ENCODE results near the gene DLK2. TPM values are rescaled to one million over a fixed set of nuclear protein-coding genes. Genes with fewer than 3 reads are reported as not detected.

Gene DLK2
- total and polyA plus RNA-seq, 2 of the 13 experiments (the other 11 are each of a cell fraction or from before 2014, with no cell fraction given) = 1.2 to 3.8 TPM

GRCh38 chr6:43460032-43460431, 4.7 kb upstream of the DLK2 start:
- WGBS (ENCODE audit: low lambda C conversion rate) = 44% methylated on average over 3 of the region's 4 CpGs
- no peak overlapping the region for H3K27ac ChIP-seq (ENCODE audit: extremely low read length, insufficient read depth, low read length)
- no peak for FAIRE-seq
- ChIA-PET POLR2A (interaction anchor here (0.8 to 1.9 kb wide), 3 partner anchors 18 to 37 kb away, joined by 3 to 5 read pairs (median 4); partner anchors contain the start of gene TJAP1), CTCF (ENCODE audit: low intra/inter-chr PET ratio, low total read pairs) (no interaction called here)
- H2AFZ ChIP-seq (ENCODE audit: low read length) = no peak overlapping the region
- H3K9ac ChIP-seq (ENCODE audit: insufficient read depth, low read depth, low read length) = no peak overlapping the region
- no peak for ATAC-seq
- H3K36me3 ChIP-seq (replicated peaks in 1 of 2; ENCODE audit: control insufficient read depth in 1 of 2, insufficient read depth in 2 of 2, low read length in 2 of 2) = no peaks in the 10 kb centered on the region
- peaks cover 20% of the 10 kb centered on the region for H3K4me1 ChIP-seq (ENCODE audit: insufficient read depth, low read length)
- peaks cover 0 to 5% of the 10 kb centered on the region in 2 experiments; a peak in 3 of 5 replicates for H3K27me3 ChIP-seq (ENCODE audit: control insufficient read depth in 1 of 2, insufficient read depth in 2 of 2, low read length in 2 of 2)
- in situ Hi-C loops (cut with HindIII; ENCODE audit: extremely low pct_ligation_motif_present, low pct_unique_long_range_greater_than_20kb) = no loop called here
- peak; percentile 99 for TF ChIP-seq ZNF331 (CRISPR knock-in tag; IDR thresholded peaks at IDR 0.05)
- no peak for TF ChIP-seq BCLAF1 (IDR thresholded peaks at IDR 0.05)
- DNase-seq (ENCODE audit: low spot score) = no peak
- no peak overlapping the region for H3K4me3 ChIP-seq (replicated peaks in 1 of 3; ENCODE audit: insufficient read depth in 1 of 3, low read depth in 2 of 3, low read length in 3 of 3)
- no peaks in the 10 kb centered on the region for H3K9me3 ChIP-seq (ENCODE audit: low read length)
- no peaks in the 10 kb centered on the region for H4K20me1 ChIP-seq (ENCODE audit: insufficient read depth, low read length)
- no TSS peak for BruUV-seq (replicated peaks)
- H3K4me2 ChIP-seq (ENCODE audit: low read depth, low read length) = no peak overlapping the region
- intact Hi-C loops (cut with micrococcal nuclease; ENCODE audit: unreplicated experiment) = no loop called here
- no peaks in the 10 kb centered on the region for H3K79me2 ChIP-seq (ENCODE audit: insufficient read depth, low read length)

DNA sequence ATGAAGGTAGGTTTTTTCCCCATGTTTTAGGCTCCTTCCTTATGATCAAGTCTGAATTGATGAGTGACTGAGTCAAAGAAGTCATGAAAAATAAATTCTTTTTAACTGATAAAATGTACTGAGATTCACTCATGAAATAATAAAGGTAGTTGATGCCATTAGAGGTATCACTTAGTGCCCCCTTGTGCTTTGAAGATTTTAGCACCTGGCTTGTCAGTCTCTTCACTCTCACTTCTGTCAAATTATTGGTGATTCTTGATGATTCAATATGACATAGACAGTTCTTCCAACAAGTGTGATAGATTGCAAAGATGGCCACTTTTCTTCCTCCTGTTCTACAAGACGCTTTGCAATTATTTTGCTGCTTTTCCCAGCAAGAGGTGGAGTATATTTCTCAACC, 4.2 kb upstream of the DLK2 start:
- Histone ChIP-seq H2AFZ (ENCODE audit: low read length) (no peak overlapping the region), H3K9me3 (ENCODE audit: low read length) (no peaks in the 10 kb centered on the region), H3K4me3 (replicated peaks in 1 of 3; ENCODE audit: insufficient read depth in 1 of 3, low read depth in 2 of 3, low read length in 3 of 3) (no peak overlapping the region), H3K4me1 (ENCODE audit: insufficient read depth, low read length) (peaks cover 20% of the 10 kb centered on the region), H3K79me2 (ENCODE audit: insufficient read depth, low read length) (no peaks in the 10 kb centered on the region), H4K20me1 (ENCODE audit: insufficient read depth, low read length) (no peaks in the 10 kb centered on the region), H3K27ac (ENCODE audit: extremely low read length, insufficient read depth, low read length) (no peak overlapping the region), H3K27me3 (ENCODE audit: control insufficient read depth in 1 of 2, insufficient read depth in 2 of 2, low read length in 2 of 2) (peaks cover 0 to 5% of the 10 kb centered on the region in 2 experiments; a peak in 3 of 5 replicates), H3K9ac (ENCODE audit: insufficient read depth, low read depth, low read length) (no peak overlapping the region), H3K4me2 (ENCODE audit: low read depth, low read length) (no peak overlapping the region), H3K36me3 (replicated peaks in 1 of 2; ENCODE audit: control insufficient read depth in 1 of 2, insufficient read depth in 2 of 2, low read length in 2 of 2) (no peaks in the 10 kb centered on the region)
- ATAC-seq (no peak), FAIRE-seq (no peak), DNase-seq (ENCODE audit: low spot score) (no peak)
- 37% methylated on average over 1 of the region's 1 CpG for WGBS (ENCODE audit: low lambda C conversion rate)
- intact Hi-C loops (cut with micrococcal nuclease; ENCODE audit: unreplicated experiment) = no loop called here
- no TSS peak for BruUV-seq (replicated peaks)
- ChIA-PET POLR2A (interaction anchor here (0.7 to 1.7 kb wide), 2 partner anchors 18 to 24 kb away, joined by 3 to 5 read pairs; partner anchors contain the start of gene TJAP1), CTCF (ENCODE audit: low intra/inter-chr PET ratio, low total read pairs) (no interaction called here)
- in situ Hi-C loops (cut with HindIII; ENCODE audit: extremely low pct_ligation_motif_present, low pct_unique_long_range_greater_than_20kb) = loop anchor here (5.0 kb wide), 1 partner anchor 33 kb away; no protein-coding TSS in a partner anchor
- TF ChIP-seq, protein P1, sequence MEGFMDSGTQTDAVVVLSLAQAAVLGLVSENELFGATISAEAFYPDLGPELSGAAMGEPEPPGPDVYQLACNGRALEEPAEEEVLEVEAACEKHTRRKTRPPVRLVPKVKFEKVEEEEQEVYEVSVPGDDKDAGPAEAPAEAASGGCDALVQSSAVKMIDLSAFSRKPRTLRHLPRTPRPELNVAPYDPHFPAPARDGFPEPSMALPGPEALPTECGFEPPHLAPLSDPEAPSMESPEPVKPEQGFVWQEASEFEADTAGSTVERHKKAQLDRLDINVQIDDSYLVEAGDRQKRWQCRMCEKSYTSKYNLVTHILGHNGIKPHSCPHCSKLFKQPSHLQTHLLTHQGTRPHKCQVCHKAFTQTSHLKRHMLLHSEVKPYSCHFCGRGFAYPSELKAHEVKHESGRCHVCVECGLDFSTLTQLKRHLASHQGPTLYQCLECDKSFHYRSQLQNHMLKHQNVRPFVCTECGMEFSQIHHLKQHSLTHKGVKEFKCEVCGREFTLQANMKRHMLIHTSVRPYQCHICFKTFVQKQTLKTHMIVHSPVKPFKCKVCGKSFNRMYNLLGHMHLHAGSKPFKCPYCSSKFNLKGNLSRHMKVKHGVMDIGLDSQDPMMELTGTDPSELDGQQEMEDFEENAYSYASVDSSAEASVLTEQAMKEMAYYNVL (CRISPR knock-in tag; IDR thresholded peaks at IDR 0.05; ENCODE audit: borderline replicate concordance) = no peak
- TF ChIP-seq MAFG (CRISPR knock-in tag; IDR thresholded peaks at IDR 0.05) (no peak), ZNF18 (CRISPR knock-in tag; IDR thresholded peaks at IDR 0.05; ENCODE audit: insufficient replicate concordance) (no peak), ZKSCAN1 (IDR thresholded peaks at IDR 0.05; ENCODE audit: low read length) (no peak), EZH2 (conservative IDR thresholded peaks at IDR 0.05; ENCODE audit: low read depth, low read length) (no peak), ARNTL (CRISPR knock-in tag; IDR thresholded peaks at IDR 0.05) (no peak), ZNF557 (CRISPR knock-in tag; IDR thresholded peaks at IDR 0.05) (no peak), ATM (IDR thresholded peaks at IDR 0.05; ENCODE audit: borderline replicate concordance) (no peak)
- TF ChIP-seq, protein P2, sequence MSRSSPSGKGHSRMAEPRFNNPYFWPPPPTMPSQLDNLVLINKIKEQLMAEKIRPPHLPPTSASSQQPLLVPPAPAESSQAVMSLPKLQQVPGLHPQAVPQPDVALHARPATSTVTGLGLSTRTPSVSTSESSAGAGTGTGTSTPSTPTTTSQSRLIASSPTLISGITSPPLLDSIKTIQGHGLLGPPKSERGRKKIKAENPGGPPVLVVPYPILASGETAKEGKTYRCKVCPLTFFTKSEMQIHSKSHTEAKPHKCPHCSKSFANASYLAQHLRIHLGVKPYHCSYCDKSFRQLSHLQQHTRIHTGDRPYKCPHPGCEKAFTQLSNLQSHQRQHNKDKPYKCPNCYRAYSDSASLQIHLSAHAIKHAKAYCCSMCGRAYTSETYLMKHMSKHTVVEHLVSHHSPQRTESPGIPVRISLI (CRISPR knock-in tag; IDR thresholded peaks at IDR 0.05; ENCODE audit: borderline replicate concordance) = no peak
